ENCODE measurements around the gene LAMA2. TPM values are rescaled to one million over a fixed set of nuclear protein-coding genes. Genes with fewer than 3 reads are reported as not detected.

LAMA2 gene
- total and polyA plus RNA-seq, 2 of the 8 experiments (the other 6 are each of a cell fraction or from before 2014, with no cell fraction given): 1.3 to 3.8 TPM

DNA sequence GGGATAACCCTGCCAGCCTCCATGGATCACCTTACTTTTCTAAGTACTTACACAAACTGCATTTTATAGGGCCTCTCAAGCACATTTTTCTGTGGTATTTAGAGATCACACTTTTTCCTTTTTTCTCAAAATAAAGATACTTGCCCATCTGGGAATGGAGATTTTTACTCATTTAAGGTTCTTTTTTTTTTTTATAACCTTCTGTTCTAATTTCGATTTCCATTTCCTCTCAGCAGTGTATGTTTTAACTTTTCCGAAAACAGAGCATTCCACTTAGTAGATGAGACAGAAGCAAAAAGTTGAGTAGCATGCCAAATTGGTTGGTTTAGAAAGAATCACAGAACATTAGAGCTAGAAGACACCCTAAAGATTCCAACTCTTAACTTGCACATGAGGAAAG lies 612.7 kb downstream of the LAMA2 start:
- Histone ChIP-seq H2BK120ac (replicated peaks; ENCODE audit: low read depth, low read length) (no peak overlapping the region), H4K91ac (replicated peaks; ENCODE audit: insufficient read length, low read length) (no peak overlapping the region), H2BK20ac (ENCODE audit: low read length) (no peak overlapping the region), H3K9ac (replicated peaks in 1 of 4; ENCODE audit: extremely low read depth in 1 of 4, low read depth in 3 of 4, low read length in 3 of 4) (no peak overlapping the region), H4K5ac (ENCODE audit: insufficient read length, low read depth, low read length) (no peak overlapping the region), H2BK12ac (ENCODE audit: low read depth, low read length) (no peak overlapping the region), H3K36me3 (ENCODE audit: control insufficient read depth in 2 of 4, insufficient read depth in 4 of 4, low read length in 3 of 4) (no peaks in the 10 kb centered on the region), H4K20me1 (replicated peaks in 1 of 2; ENCODE audit: control insufficient read depth in 1 of 2, insufficient read depth in 2 of 2, low read length in 2 of 2) (no peaks in the 10 kb centered on the region), H3K18ac (ENCODE audit: extremely low read depth, low read length) (no peak overlapping the region), H3K56ac (replicated peaks; ENCODE audit: insufficient read length, low read depth, low read length) (no peak overlapping the region), H4K8ac (ENCODE audit: extremely low read depth, insufficient read depth, low read length) (no peak overlapping the region), H2AK5ac (ENCODE audit: low read depth, low read length) (no peak overlapping the region), H3K79me2 (ENCODE audit: control insufficient read depth in 1 of 2, insufficient read depth in 2 of 2, low read length in 2 of 2) (no peaks in the 10 kb centered on the region), H2BK15ac (ENCODE audit: low read length) (no peak overlapping the region), H3K79me1 (ENCODE audit: low read depth, low read length) (no peaks in the 10 kb centered on the region), H3K4ac (replicated peaks; ENCODE audit: insufficient read length, low read depth, low read length) (no peak overlapping the region), H3K27me3 (replicated peaks in 1 of 4; ENCODE audit: control insufficient read depth in 3 of 4, extremely low read depth in 1 of 4, insufficient read depth in 3 of 4, low read length in 3 of 4) (peaks cover 0 to 1% (median 0%) of the 10 kb centered on the region in 4 experiments; a peak in 1 of 7 replicates), H2BK5ac (ENCODE audit: low read depth, low read length) (no peak overlapping the region), H3K23me2 (ENCODE audit: low read depth, low read length) (no peaks in the 10 kb centered on the region), H3K27ac (ENCODE audit: low read depth, low read length) (no peak overlapping the region), H3K4me2 (ENCODE audit: insufficient read depth in 1 of 2, low read depth in 2 of 2, low read length in 2 of 2) (no peak overlapping the region), H3K4me3 (ENCODE audit: extremely low read depth in 1 of 4, insufficient read depth in 2 of 4, low read depth in 3 of 4, low read length in 4 of 4) (no peak overlapping the region), H3K14ac (ENCODE audit: insufficient read length) (no peak overlapping the region), H3K9me3 (ENCODE audit: insufficient read depth in 2 of 2, low read depth in 1 of 2, low read length in 1 of 2) (no peaks in the 10 kb centered on the region), H2AFZ (ENCODE audit: low read length) (no peak overlapping the region), H3K4me1 (replicated peaks in 1 of 4; ENCODE audit: control insufficient read depth in 3 of 4, insufficient read depth in 4 of 4, low read length in 3 of 4) (peaks cover 0 to 3% (median 1%) of the 10 kb centered on the region in 4 experiments; a peak in 2 of 7 replicates), H3K23ac (ENCODE audit: insufficient read length) (no peak overlapping the region)
- ChIA-PET CTCF (ENCODE audit: partially characterized antibody) (interaction anchor here (0.5 kb wide), 1 partner anchor 69 kb away, joined by 3 read pairs; no protein-coding TSS in a partner anchor), POLR2A (ENCODE audit: partially characterized antibody) (no interaction called here)
- DNase-seq (ENCODE audit: low read depth in 1 of 2, low spot score in 2 of 2): no peak
- TF ChIP-seq, protein P1, sequence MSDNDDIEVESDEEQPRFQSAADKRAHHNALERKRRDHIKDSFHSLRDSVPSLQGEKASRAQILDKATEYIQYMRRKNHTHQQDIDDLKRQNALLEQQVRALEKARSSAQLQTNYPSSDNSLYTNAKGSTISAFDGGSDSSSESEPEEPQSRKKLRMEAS (IDR thresholded peaks at IDR 0.05): no peak
- TF ChIP-seq NANOG (IDR thresholded peaks at IDR 0.05; ENCODE audit: insufficient read depth, low read depth, low read length, poor library complexity, severe bottlenecking) (no peak), YY1 (IDR thresholded peaks at IDR 0.05; ENCODE audit: low read depth, low read length) (no peak), GTF2F1 (IDR thresholded peaks at IDR 0.05; ENCODE audit: borderline replicate concordance, low read depth, low read length) (no peak), JUND (IDR thresholded peaks at IDR 0.05; ENCODE audit: low read length) (no peak), SUZ12 (IDR thresholded peaks at IDR 0.05; ENCODE audit: low read length) (no peak), MAFK (IDR thresholded peaks at IDR 0.05; ENCODE audit: low read depth, low read length) (no peak)
- TF ChIP-seq, protein P2, sequence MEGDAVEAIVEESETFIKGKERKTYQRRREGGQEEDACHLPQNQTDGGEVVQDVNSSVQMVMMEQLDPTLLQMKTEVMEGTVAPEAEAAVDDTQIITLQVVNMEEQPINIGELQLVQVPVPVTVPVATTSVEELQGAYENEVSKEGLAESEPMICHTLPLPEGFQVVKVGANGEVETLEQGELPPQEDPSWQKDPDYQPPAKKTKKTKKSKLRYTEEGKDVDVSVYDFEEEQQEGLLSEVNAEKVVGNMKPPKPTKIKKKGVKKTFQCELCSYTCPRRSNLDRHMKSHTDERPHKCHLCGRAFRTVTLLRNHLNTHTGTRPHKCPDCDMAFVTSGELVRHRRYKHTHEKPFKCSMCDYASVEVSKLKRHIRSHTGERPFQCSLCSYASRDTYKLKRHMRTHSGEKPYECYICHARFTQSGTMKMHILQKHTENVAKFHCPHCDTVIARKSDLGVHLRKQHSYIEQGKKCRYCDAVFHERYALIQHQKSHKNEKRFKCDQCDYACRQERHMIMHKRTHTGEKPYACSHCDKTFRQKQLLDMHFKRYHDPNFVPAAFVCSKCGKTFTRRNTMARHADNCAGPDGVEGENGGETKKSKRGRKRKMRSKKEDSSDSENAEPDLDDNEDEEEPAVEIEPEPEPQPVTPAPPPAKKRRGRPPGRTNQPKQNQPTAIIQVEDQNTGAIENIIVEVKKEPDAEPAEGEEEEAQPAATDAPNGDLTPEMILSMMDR (IDR thresholded peaks at IDR 0.05; ENCODE audit: control extremely low read depth in 1 of 3, insufficient read depth in 1 of 3, low read depth in 1 of 3, low read length in 3 of 3): no peak
- TF ChIP-seq, protein P3, sequence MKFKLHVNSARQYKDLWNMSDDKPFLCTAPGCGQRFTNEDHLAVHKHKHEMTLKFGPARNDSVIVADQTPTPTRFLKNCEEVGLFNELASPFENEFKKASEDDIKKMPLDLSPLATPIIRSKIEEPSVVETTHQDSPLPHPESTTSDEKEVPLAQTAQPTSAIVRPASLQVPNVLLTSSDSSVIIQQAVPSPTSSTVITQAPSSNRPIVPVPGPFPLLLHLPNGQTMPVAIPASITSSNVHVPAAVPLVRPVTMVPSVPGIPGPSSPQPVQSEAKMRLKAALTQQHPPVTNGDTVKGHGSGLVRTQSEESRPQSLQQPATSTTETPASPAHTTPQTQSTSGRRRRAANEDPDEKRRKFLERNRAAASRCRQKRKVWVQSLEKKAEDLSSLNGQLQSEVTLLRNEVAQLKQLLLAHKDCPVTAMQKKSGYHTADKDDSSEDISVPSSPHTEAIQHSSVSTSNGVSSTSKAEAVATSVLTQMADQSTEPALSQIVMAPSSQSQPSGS (IDR thresholded peaks at IDR 0.05; ENCODE audit: low read length): no peak
- no peak for FAIRE-seq
- 96% methylated on average over 2 of the region's 2 CpGs; no CpG with 5 or more reads in 1 of the 2 experiments for WGBS, 2 experiments (ENCODE audit: extremely low coverage in 1 of 2, insufficient coverage in 1 of 2, insufficient read length in 1 of 2, insufficient replicate concordance in 2 of 2, low coverage in 1 of 2, low lambda C conversion rate in 2 of 2, missing lambda C conversion rate in 1 of 2)
